Loucy (cell line): ENCODE measurements around the gene LIN28A.

Source experiments
- EZH2phosphoT487 ChIP-seq: fragments of 200-600 bp; IDR thresholded peaks from 2 replicates; pipeline ENCODE4 v1.6.1; 2018; ENCODE audit warnings: antibody characterized with exemption, mild to moderate bottlenecking, moderate library complexity, borderline replicate concordance
- TF ChIP-seq, protein P1 (sequence below): fragments of 200-600 bp; sonication (generic); conservative IDR thresholded peaks from 2 replicates; pipeline ENCODE4 v1.5.1; 2014; ENCODE audit warnings: mild to moderate bottlenecking, antibody characterized with exemption, low read length

DNA sequence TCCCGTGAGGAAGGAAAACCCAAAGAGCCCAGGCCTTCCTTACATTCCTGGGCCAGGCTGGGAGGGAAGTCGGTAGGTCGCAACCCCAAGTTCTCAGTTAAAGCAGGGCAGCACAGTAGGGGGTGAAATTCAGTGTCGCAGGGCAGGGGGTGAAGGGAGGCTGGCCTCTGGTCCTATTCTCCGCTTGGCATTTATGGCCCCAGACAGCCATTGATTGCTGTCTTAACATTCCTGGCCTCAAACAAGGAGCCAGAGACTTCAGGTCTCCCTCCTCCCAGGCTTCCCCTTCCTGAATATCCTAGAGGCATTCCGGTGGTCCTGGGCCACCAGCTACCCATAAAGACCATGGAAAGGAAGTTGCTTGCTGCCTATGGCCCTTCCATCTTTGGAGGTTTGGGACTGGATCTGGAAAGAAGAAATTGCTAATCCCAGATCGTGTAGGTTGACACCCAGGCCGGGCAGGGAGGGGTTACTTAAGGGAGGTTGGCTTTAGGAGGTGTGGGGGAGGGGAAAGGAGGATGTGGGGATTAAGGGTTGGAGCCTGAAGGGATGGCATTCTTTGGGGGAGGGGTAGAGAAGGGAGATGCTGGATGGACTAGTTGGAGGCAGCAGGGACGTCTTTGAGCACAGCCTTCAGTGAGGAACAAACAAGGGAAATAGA is 1.7 kb downstream of the LIN28A start:
- TF ChIP-seq, protein P1, sequence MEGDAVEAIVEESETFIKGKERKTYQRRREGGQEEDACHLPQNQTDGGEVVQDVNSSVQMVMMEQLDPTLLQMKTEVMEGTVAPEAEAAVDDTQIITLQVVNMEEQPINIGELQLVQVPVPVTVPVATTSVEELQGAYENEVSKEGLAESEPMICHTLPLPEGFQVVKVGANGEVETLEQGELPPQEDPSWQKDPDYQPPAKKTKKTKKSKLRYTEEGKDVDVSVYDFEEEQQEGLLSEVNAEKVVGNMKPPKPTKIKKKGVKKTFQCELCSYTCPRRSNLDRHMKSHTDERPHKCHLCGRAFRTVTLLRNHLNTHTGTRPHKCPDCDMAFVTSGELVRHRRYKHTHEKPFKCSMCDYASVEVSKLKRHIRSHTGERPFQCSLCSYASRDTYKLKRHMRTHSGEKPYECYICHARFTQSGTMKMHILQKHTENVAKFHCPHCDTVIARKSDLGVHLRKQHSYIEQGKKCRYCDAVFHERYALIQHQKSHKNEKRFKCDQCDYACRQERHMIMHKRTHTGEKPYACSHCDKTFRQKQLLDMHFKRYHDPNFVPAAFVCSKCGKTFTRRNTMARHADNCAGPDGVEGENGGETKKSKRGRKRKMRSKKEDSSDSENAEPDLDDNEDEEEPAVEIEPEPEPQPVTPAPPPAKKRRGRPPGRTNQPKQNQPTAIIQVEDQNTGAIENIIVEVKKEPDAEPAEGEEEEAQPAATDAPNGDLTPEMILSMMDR, result no peak
- no peak for TF ChIP-seq EZH2phosphoT487
